GDM1 (cell line): Measurements from ENCODE around the gene CKAP2L.

Experiments
- DNase-seq: peaks from one replicate; lab custom pipeline; 2025; lab: John Stamatoyannopoulos, UW

Gene CKAP2L

GRCh38 chr2:112764071-112765044, at the start of gene CKAP2L:
Gene CKAP2L (minus strand): TSS chr2:112764609. CDS start chr2:112764598, 11 bp downstream.
- DNase-seq, result peak; percentile 97

- no peak for DNase-seq
Observed at GRCh38 chr2:112813280-112813966, 49.0 kb upstream of the CKAP2L start.

- no peak for DNase-seq
Observed at GRCh38 chr2:112812318-112813267, 48.2 kb upstream of the CKAP2L start.

DNA sequence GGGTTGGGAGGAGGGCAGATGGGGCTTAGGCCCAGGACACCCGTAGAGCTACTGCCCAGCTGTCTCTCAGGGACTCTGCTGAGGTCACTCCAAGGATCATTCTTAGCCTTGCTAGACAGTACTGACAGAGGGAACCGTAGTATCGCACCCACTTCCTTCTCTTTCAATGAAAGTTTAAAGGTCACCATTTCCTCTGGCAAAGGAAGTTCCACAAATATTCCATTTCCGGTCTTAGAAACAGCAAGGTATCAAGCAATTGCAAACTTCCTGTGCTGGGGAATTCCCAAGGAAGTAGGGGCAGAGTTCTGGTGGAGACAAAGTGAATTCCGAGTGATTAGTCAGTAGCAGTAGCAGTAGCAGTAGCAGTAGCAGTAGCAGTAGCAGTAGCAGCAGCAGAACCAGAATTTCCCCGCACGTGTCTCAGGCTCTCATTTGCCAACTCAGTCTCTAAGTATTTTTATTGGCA, 47.5 kb upstream of the CKAP2L start:
- DNase-seq, result no peak

DNA sequence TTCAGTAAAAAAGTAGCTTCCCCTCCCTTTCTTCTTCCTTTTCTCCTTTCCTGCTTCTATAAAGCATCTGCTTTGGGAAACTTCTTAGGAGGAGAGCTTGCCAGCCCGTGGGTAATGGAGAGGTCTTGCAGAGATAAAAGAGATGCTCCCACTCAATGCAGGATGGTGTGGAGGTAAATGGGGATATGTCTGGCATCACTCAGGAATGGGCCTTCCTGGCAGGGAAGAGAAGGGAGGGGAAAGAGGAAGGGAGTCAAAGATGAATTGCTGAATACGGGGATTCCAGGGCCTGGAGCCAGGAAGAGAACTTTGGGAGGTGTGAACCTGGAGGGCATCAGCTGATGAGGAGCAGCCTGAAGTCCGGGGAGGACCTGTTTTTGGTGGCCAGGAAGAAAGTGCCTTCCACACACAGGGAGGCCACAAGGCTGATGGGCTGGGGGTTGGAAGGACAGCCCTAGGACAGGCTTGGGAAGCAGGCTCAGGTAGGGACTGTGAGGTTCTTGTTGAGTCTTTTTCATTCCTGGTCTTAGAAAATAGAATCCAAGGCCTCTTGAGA, 46.9 kb upstream of the CKAP2L start:
- no peak for DNase-seq

- DNase-seq, result no peak
Observed at GRCh38 chr2:112809112-112809511, 44.7 kb upstream of the CKAP2L start.

DNA sequence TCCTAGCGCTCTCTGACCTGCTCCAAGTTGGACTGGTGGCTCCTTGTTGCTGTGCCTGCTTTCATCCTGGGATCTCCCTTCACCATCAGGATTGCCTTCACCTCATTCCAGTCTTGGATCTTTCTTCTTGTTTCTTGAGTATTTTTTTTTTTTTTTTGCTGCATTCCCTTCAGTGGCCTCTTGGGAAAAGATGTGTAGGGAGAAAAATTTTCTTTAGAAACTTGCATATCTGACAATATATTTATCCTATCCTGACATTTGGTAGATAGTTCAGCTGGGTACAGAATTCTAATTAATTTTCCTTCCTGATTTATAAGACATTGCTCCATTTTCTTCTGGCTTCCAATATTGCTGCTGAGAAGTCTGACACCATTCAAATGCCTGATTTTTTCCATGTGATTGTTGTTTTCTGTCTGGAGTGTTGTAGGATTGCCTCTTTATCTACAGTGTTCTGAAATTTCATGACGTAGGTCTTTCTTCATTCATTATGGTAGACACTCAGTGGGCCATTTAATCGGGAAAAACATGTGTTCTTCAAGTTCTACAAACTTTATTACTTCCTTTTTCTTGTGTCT, 42.9 kb upstream of the CKAP2L start:
- DNase-seq, result no peak

DNA sequence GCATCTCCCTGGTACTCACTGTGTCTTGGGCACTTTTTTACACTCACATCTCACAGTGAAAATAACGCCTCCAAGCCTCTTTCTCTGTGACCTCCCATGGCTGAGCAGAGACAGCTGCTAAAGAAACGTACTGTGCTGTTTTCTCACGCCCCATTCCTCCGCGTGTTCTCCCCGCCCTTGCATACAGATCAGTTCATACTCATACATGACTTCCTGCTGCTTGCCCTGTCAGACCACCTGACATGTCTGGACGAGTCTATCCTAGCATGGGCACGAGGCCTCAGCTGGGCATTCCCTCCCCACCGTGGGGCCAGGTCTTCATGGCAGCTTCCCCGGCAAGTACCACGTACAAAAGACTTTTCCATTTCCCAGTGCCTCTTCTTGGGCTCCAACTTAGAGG, 41.1 kb upstream of the CKAP2L start:
- DNase-seq, result no peak

DNA sequence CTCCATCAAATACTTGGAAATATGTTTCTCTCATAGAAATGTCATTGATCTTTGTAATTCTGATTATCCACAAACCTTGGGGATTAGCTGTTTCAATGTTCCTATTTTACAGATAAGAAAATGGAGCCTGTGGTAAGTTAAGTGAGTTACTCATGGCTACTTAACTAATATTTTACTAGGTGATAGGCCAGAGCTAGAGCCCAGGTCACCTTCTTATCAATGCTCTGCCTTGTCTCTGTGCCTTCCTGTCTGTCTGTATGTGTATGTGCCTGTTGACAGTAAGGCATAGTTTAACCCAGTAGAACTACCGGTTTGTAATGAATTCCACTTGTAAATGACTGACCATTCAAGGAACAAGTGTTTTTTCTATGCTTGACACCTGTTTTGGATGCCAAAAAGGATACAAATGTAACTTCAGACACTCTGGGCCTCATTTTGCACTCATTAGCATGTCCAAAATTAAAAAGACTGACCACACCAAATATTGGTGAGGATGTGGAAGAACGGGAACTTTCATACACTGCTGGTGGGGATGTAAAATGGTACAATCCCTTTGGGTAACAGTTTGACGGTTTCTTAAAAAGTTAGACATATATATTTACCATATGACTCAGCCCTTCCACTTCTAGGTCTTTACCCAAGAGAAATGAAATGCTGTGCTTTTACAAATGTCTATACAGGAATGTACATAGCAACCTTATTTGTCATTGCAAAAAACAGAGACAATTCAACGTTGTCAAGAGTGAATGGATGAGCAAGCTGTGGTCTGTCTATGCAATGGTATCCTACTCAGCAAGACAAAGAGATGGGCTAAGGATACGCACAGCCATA, 39.5 kb upstream of the CKAP2L start:
- DNase-seq, result no peak

GRCh38 chr2:112800881-112801583, 36.6 kb upstream of the CKAP2L start:
- DNase-seq, result no peak

- DNase-seq, result peak; percentile 56
Observed at GRCh38 chr2:112798979-112799975, 34.9 kb upstream of the CKAP2L start.

- DNase-seq, result no peak
Observed at GRCh38 chr2:112796486-112796885, 32.1 kb upstream of the CKAP2L start.

- peak; percentile 38 for DNase-seq
Observed at GRCh38 chr2:112795774-112796173, 31.4 kb upstream of the CKAP2L start.

DNA sequence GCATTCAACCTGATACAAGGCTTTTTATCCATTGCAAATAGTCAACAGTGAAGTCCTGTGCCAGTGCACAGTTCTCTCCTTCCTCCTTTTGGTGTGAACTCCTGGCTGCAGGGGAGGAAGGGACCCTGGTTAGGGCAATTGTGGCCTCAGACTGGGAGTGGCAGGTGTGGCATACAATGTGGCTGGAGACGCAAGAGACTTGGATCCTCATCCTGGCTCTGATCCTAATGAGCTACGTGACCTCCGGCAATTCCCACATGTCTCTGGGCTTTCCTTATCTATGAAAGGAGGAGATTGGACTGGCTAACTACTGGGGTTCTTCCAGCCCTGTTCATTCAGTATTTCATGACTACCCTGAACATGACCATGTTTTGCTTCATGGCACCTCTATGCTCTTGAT, 30.4 kb upstream of the CKAP2L start:
- DNase-seq, result no peak

- no peak for DNase-seq
Observed at GRCh38 chr2:112794131-112794733, 29.8 kb upstream of the CKAP2L start.

GRCh38 chr2:112793449-112793978, 29.1 kb upstream of the CKAP2L start:
- no peak for DNase-seq

GRCh38 chr2:112792419-112792818, 28.0 kb upstream of the CKAP2L start:
- no peak for DNase-seq
